ENCODE measurements around the gene SLC25A11. TPM values are rescaled to one million over a fixed set of nuclear protein-coding genes. Genes with fewer than 3 reads are reported as not detected.

The SLC25A11 gene
- polyA plus RNA-seq, 1 of the 3 experiments (the other 2 are of a cell fraction): 82.8 TPM

GRCh38 chr17:4948166-4948930 lies 8.5 kb upstream of the SLC25A11 start, which contains the start of gene PFN1 (continued):
- TF ChIP-seq EP300 (IDR thresholded peaks at IDR 0.05; ENCODE audit: borderline replicate concordance in 1 of 2, low read depth in 1 of 2, low read length in 1 of 2): peak in 1 of 2 experiments; percentile 35; a peak in 1 of 4 replicates
- TF ChIP-seq NRF1 (IDR thresholded peaks at IDR 0.05; ENCODE audit: low read depth, low read length): no peak
- no peak for TF ChIP-seq CTCF (IDR thresholded peaks at IDR 0.05)
- peak; percentile 33; the same call in 1 of the 2 replicates for TF ChIP-seq SIN3A (IDR thresholded peaks at IDR 0.05; ENCODE audit: borderline replicate concordance, low read depth, low read length)
- TF ChIP-seq RXRA (IDR thresholded peaks at IDR 0.05; ENCODE audit: borderline replicate concordance, low read depth): no peak; the same call in 1 of the 2 replicates
- TF ChIP-seq FOSL2 (IDR thresholded peaks at IDR 0.05; ENCODE audit: borderline replicate concordance, low read depth): no peak
- TF ChIP-seq USF1 (IDR thresholded peaks at IDR 0.05; ENCODE audit: borderline replicate concordance, low read depth): no peak
- TF ChIP-seq FOXM1 (IDR thresholded peaks at IDR 0.05; ENCODE audit: low read depth): no peak
- peak; percentile 16; the same call in 1 of the 2 replicates for TF ChIP-seq TEAD4 (IDR thresholded peaks at IDR 0.05; ENCODE audit: borderline replicate concordance, insufficient read depth)

GRCh38 chr17:4947411-4948165 lies 7.7 kb upstream of the SLC25A11 start:
- no peak overlapping the region for H2AFZ ChIP-seq (ENCODE audit: low read depth)
- H3K9ac ChIP-seq: peak overlapping the region; percentile 99
- WGBS (ENCODE audit: low lambda C conversion rate): 2% methylated on average over 13 of the region's 56 CpGs
- H3K4me2 ChIP-seq: peak overlapping the region; percentile 98
- ChIA-PET CTCF (interaction anchor here (0.7 to 1.5 kb wide), 5 partner anchors 13 to 59 kb away, joined by 3 to 4 read pairs (median 3); no protein-coding TSS in a partner anchor), POLR2A (interaction anchor here (0.7 to 4.3 kb wide), 2 partner anchors 20 to 39 kb away, joined by 4 to 32 read pairs; partner anchors contain the start of gene SPAG7)
- peaks cover 33 to 39% of the 10 kb centered on the region in 2 experiments for H3K36me3 ChIP-seq (replicated peaks in 1 of 2; ENCODE audit: control insufficient read depth in 1 of 2, insufficient read depth in 2 of 2, low read length in 1 of 2)
- H3F3A ChIP-seq (replicated peaks; ENCODE audit: insufficient read depth): peaks cover 63% of the 10 kb centered on the region
- no peaks in the 10 kb centered on the region for H3K9me2 ChIP-seq
- peaks cover 82% of the 10 kb centered on the region for H3K79me2 ChIP-seq (ENCODE audit: insufficient read depth)
- H4K20me1 ChIP-seq (ENCODE audit: insufficient read depth): peaks cover 45% of the 10 kb centered on the region
- peaks cover 23 to 44% of the 10 kb centered on the region in 2 experiments for H3K4me1 ChIP-seq (ENCODE audit: control insufficient read depth in 1 of 2, insufficient read depth in 2 of 2, low read depth in 1 of 2, low read length in 1 of 2)
- H3K9me3 ChIP-seq: no peaks in the 10 kb centered on the region
- DNase-seq: peak; percentile 81
- peak overlapping the region; percentile 79 to 99 for H3K4me3 ChIP-seq (ENCODE audit: low read depth in 2 of 2, low read length in 1 of 2)
- no peaks in the 10 kb centered on the region for H3K27me3 ChIP-seq (ENCODE audit: insufficient read depth)
- H3K27ac ChIP-seq (ENCODE audit: low read depth in 2 of 2, low read length in 1 of 2): peak overlapping the region; percentile 97 to 100
- TF ChIP-seq TCF12 (IDR thresholded peaks at IDR 0.05) (no peak), MXI1 (IDR thresholded peaks at IDR 0.05; ENCODE audit: low read depth, low read length) (peak; percentile 67; the same call in 1 of the 2 replicates), USF1 (IDR thresholded peaks at IDR 0.05; ENCODE audit: borderline replicate concordance, low read depth) (no peak), ELF1 (IDR thresholded peaks at IDR 0.05) (peak; percentile 69), YY1 (IDR thresholded peaks at IDR 0.05; ENCODE audit: low read depth) (no peak), MEF2A (IDR thresholded peaks at IDR 0.05; ENCODE audit: borderline replicate concordance, low read depth) (no peak), SMC3 (IDR thresholded peaks at IDR 0.05; ENCODE audit: low read depth, low read length) (no peak), FOXM1 (IDR thresholded peaks at IDR 0.05; ENCODE audit: low read depth) (no peak), MAX (IDR thresholded peaks at IDR 0.05; ENCODE audit: low read depth) (peak; percentile 64), IRF3 (IDR thresholded peaks at IDR 0.05; ENCODE audit: low read depth, low read length) (no peak), EZH2phosphoT487 (IDR thresholded peaks at IDR 0.05; ENCODE audit: borderline replicate concordance, low read depth) (no peak), TEAD4 (IDR thresholded peaks at IDR 0.05; ENCODE audit: borderline replicate concordance, insufficient read depth) (no peak), CHD2 (IDR thresholded peaks at IDR 0.05; ENCODE audit: low read length, partially characterized antibody) (no peak), GABPA (IDR thresholded peaks at IDR 0.05; ENCODE audit: low read depth) (peak; percentile 75), FOSL2 (IDR thresholded peaks at IDR 0.05; ENCODE audit: borderline replicate concordance, low read depth) (no peak), RAD21 (IDR thresholded peaks at IDR 0.05; ENCODE audit: low read length) (no peak), TAF1 (IDR thresholded peaks at IDR 0.05; ENCODE audit: borderline replicate concordance, low read depth, low read length) (peak; percentile 34), SIN3A (IDR thresholded peaks at IDR 0.05; ENCODE audit: borderline replicate concordance, low read depth, low read length) (peak; percentile 71; the same call in 1 of the 2 replicates), POLR2AphosphoS5 (IDR thresholded peaks at IDR 0.05; ENCODE audit: low read depth, low read length) (peak; percentile 65)
